Bone marrow (tissue), 2 donors: ENCODE measurements around the gene TRAK1.
A peak's percentile ranks its signal among the peaks of the same experiment; 100 is the strongest.

Source experiments
- DNase-seq, 2 donors: peaks; one replicate each; lab custom pipeline; 2025; lab: John Stamatoyannopoulos, UW

The TRAK1 gene

GRCh38 chr3:42205800-42206514 is 114.8 kb downstream of the TRAK1 start:
- DNase-seq = no peak

DNA sequence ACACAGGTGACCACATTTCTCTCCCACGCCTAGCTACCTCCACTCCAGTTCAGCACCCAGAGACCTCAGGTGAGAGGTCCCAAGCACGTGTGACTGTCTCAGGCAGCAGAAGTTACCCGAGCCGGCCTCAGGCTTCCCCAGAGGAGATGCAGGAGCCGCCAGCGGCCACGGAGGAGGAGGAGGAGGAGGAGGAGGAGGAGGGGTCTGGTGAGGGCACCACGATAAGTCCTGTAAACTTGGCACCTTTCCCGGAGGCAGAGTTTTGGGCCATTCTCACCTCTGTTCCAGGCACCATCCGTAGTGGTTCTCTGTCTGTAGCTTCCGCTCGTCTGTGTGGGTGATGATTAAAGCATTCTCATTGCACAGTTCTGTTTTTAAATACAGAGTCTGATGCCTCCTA is 118.8 kb downstream of the TRAK1 start:
- no peak for DNase-seq

- DNase-seq = no peak
These were observed 119.6 kb downstream of the TRAK1 start for GRCh38 chr3:42210726-42211125.

GRCh38 chr3:42213417-42213816 is 122.3 kb downstream of the TRAK1 start:
- no peak for DNase-seq

DNA sequence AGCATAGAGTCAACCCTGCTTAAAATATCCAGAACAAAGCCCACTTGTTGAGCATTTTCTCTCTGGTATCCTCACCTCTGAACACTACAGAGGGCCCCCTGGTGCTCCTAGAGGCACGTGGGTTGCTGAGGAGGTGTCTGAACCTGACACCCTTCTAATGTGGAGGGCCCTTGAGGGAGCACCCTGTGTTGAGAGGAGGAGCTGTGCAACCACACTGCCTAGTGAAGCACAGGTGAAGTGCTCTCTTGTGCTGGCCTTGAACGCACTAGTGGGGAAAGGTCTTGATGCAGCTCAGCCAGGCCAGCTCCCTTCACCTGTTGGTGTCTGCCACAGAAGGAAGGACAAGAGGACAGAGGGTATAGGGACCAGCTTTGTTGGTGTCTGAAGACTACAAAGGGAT is 122.9 kb downstream of the TRAK1 start:
- no peak for DNase-seq

DNA sequence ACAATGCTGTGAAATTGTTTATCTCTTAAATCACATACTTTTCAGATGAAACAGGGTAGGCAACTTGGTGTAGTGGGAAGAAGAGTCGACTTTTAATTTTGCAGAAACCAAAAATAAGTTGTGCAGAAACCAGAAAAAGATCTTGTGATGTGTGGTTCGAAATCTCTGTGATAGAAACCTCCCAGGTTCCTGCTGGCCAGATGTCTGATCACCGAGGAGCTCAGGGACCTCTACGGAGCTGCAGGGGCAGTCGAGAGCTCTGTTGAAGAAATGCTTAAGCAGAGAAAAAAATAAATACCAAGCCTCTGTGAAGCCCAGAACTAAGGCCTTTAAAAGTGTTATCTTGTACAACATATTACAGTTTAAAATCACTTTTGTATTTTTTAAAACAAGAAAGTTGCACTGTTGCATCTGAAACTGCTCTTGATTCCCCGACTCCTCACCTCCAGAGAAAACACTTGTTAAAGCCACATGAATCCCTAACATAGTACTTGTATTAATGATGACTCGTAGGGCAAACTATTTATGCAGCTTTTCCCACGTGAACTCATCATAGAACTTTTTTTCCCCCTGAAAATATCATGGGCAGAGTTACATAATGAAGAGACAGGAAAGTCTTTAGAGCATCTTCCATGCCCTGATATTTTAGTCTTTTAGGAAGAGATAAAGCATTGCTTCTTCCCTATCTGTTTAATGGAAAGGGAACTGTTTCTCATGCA is 123.6 kb downstream of the TRAK1 start:
- DNase-seq = no peak

DNA sequence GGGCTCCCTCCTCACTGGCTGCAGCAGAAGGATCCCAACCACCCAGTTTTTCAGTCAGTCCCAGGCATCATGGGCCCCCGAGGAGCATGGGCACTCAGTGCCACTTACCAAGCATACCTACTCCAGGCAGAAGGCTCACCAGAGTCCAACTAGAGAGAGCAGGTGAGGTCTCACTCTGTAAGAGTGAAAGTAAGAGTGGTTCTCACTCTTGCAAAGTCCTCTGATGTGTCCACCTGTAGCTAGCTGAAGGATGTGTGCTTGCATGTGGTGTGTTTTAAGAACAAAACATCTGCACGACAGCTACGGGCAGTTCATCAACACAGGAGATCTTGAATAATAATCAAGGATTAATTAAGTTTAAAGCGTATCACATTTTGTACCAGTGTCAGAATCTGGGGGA is 125.1 kb downstream of the TRAK1 start:
- DNase-seq = no peak

DNA sequence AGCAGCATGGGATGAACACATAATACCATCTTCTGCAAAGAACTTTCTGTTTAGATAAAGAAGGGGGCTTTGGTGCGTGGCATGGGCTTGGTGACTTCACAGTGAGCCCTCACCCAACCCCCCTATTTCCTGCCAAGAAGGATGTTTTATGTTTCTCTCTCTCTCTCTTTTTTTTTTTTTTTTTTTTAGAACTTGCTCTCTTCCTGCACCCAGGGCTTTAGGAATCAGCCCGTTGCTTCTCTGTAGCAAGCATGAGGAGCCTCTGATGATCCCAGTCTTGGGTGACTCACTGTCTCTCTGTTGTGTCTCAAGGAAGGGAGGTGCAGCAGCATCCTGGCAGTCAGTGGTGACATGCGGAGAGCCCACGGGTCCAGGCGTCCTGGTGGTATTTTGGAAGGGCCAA is 125.8 kb downstream of the TRAK1 start:
- peak in 1 of 2 donors; percentile 18 for DNase-seq

GRCh38 chr3:42220436-42221121 is 129.4 kb downstream of the TRAK1 start:
- DNase-seq = no peak

- no peak for DNase-seq
These were observed 132.0 kb downstream of the TRAK1 start for GRCh38 chr3:42222942-42223693.

GRCh38 chr3:42224178-42224577 is 133.0 kb downstream of the TRAK1 start:
- DNase-seq = no peak

DNA sequence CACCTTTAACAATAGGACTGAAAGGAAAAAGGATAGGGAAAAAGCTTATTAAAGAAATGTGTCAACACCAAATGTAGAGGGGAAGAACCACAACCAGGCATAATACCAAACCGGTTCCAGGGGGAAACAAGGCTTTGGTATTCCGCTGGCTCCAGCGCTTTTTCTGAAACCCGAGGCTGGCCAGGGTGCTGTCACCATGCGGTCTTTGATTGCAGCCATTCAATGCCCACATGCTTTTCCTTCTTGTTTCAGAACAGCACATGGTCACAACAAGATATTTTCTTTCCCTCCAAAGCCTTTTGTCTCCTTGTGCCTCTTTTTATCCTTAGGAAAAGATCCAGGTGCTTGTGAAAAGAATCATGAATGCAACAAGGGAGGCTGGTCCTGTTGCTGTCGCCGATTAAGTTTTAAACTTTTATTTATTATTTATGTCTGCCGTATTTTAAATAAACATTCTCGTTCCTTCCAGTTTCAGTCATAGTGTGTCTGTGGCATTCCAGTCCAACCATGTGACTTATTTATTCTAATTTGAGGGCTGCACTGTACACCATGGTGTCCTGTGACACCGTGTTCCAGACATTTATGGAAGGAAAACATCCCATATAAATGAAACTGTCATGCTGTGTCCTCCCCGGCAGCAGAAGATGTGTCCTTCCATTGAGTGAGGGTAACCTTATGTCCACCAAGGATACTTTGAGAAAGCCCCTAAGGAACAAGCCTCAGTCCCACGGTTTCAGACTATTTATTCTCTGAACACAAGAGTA is 133.7 kb downstream of the TRAK1 start:
- DNase-seq = no peak

DNA sequence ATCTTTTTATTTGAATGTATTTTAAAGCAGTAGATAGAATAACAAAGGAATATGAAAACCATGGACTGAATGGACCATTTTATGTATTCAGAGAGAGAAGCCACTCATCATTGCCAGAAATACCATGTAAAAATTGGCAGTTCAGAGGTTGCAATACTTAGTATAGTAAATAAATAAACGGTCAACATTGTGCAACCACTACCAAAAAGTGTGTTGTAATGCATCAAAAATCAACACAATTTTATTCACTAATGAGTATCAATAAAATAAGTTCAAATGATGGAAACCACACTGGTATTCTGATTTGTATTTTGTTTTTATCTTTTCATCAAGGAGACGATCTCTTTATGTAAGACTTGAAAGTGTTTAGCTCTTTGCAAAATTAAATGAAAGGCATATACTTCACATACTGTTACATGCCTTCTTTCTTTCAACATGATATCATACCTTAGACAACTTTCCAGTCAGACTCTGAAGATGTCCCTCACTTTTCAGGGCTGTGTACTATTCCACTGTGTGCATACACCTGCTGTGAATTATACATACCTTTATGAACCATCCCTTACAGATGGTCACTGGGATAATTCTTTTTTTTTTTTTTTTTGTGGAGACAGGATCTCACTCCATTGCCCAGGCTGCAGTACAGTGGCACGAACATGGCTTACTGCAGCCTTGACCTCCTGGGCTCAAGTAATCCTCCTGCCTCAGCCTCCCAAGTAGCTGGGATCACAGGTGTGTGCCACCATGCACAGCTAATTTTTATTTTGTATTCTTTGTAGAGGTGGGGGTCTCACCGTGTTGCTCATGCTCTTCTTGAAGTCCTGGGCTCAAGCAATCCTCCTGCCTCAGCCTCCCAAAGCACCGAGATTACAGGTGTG is 134.6 kb downstream of the TRAK1 start:
- no peak for DNase-seq

DNA sequence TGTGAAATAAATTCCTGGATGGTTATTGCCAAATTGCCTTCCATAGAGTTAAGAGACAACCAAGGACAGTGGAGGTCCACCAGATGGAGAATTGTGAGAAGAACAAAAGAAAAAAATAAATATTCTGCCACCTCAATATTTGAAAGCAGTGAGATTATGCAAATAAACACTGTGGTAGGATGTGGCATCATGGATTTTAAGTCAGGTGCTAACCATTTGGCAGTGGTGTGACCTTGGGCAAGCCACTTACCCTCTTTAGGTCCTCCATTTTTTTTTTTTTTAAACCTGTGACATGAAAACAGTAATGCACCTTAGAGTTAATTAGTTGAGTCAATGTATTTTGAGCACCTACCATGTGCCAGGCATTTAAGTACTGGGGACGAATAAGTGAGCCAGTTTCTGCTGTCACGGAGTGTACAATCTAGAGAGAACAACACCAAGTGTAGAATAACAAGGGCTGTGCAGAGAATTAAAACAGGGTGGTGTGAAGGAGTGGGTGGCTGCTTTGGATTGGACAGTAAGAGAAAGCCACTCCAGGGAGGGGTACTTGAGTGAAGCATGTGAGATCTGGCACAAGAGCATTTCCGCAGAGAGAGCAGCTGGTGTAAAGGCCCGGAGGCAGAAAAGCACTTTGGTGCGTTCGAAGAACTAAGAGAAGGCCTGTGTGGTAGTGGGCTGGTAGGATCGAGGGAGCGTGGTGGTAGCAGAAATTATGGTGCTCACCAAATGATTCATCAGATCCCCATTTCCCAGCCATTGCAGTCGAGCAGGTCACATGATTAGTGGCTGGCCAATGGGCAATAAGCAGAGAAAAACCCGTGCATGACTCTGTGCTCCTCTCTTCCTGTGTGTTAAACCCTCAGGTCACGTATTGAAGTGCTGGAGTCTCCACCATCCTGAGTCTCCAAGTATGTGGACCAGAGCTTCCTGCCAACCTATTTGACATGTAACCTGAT is 135.6 kb downstream of the TRAK1 start:
- no peak for DNase-seq

DNA sequence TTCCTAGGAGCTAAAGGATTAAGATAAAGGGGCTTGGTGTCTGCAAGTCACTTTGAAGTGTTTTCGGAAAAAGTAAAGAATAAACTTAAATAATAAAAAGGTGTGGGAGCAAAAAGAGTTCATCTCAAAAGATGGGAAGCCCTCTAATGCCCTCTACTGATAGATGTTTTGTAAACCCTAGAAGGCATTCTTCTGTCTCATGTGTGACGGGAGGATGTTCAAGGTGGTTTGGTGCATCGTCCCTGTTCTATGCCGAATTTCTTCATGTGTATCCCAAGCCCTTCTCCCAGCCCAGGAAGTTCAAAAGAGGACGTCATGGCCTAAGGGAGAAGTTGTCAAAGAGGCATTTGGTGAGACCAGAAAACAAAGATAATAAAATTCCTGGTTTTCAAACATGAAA is 137.6 kb downstream of the TRAK1 start:
- no peak for DNase-seq

DNA sequence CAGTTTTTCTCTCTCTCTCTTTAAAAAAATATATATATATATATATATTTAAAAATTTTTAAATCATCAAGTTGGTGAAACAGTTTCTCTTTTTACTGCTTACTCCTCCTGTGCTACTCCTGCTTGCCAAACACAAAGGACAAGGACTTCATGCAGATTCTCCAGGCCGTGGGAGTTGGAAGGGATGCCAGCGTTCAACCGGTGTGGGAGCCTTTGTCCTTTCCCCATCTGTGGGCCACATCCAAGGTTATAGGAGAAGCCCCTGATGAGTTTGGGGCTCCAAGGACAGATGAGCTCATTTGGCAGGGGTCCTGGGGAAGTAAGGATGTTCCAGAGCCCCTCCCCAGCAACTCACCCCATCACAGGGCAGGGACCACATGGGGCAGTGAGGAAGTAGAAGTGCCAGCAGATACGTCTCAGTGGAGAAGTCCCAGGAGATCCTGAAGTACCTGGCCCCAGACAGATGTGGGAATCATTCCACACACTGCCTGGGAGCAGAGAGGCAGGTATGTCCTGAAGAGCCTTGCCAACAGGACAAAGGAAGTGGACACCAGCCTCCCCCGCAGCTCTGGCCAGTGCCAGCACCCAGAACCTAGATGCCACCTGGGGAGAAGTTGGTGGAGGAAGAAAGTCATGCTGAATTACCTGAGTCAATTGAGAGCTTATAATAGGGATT is 138.2 kb downstream of the TRAK1 start:
- DNase-seq = no peak

GRCh38 chr3:42229942-42230688 is 139.0 kb downstream of the TRAK1 start:
- no peak for DNase-seq

- DNase-seq = no peak
These were observed 139.7 kb downstream of the TRAK1 start for GRCh38 chr3:42230860-42231259.
